H9 (cell line): Measurements from ENCODE around the gene AXIN1. TPM values are rescaled to one million over a fixed set of nuclear protein-coding genes. Genes with fewer than 3 reads are reported as not detected.

ENCODE experiments used
- DNase-seq: peaks from one replicate; pipeline ENCODE4 v3.0.0-alpha.2; 2017
- H2AFZ ChIP-seq: one replicate; pipeline ENCODE4 v1.6.1; 2013; ENCODE audit warnings: mild to moderate bottlenecking, low read length, control low read depth, moderate library complexity
- H2AK5ac ChIP-seq: 2 replicates; pipeline ENCODE4 v1.6.1; 2013; ENCODE audit warnings: low read length, control low read depth, mixed read lengths; ENCODE audit not compliant: insufficient read length
- H2BK120ac ChIP-seq: one replicate; pipeline ENCODE4 v1.6.1; 2013; ENCODE audit warnings: low read depth, mild to moderate bottlenecking, low read length, control low read depth, inconsistent platforms; ENCODE audit not compliant: poor library complexity, severe bottlenecking
- H2BK12ac ChIP-seq: 2 replicates; pipeline ENCODE4 v1.6.1; 2013; ENCODE audit warnings: low read length, control low read depth, mixed read lengths, low read depth; ENCODE audit not compliant: insufficient read length
- H2BK15ac ChIP-seq: 2 replicates; pipeline ENCODE4 v1.6.1; 2013; ENCODE audit warnings: low read depth, low read length, control low read depth
- H2BK20ac ChIP-seq: one replicate; pipeline ENCODE4 v1.6.1; 2013; ENCODE audit warnings: low read depth, mild to moderate bottlenecking, low read length, control low read depth, inconsistent platforms; ENCODE audit not compliant: poor library complexity, severe bottlenecking
- H2BK5ac ChIP-seq: 2 replicates; pipeline ENCODE4 v1.6.1; 2013; ENCODE audit warnings: low read length, control low read depth, mixed read lengths; ENCODE audit not compliant: insufficient read length
- H3K14ac ChIP-seq: 2 replicates; pipeline ENCODE4 v1.6.1; 2013; ENCODE audit warnings: low read length, control low read depth; ENCODE audit not compliant: insufficient read depth
- H3K18ac ChIP-seq: 2 replicates; pipeline ENCODE4 v1.6.1; 2013; ENCODE audit warnings: low read depth, mild to moderate bottlenecking, mixed read lengths, low read length, control low read depth; ENCODE audit not compliant: insufficient read length
- H3K23ac ChIP-seq: 2 replicates; pipeline ENCODE4 v1.6.1; 2013; ENCODE audit warnings: low read length, control low read depth, mixed read lengths, low read depth; ENCODE audit not compliant: insufficient read length
- H3K23me2 ChIP-seq: 2 replicates; pipeline ENCODE4 v1.6.1; 2013; ENCODE audit warnings: low read depth, mild to moderate bottlenecking, mixed read lengths, low read length, control low read depth; ENCODE audit not compliant: insufficient read length, poor library complexity, severe bottlenecking
- H3K27ac ChIP-seq: 2 replicates; pipeline ENCODE4 v1.5.1; 2013; ENCODE audit warnings: low read length, control low read depth, mixed read lengths, low read depth; ENCODE audit not compliant: insufficient read length
- H3K27me3 ChIP-seq: 2 replicates; pipeline ENCODE4 v1.6.1; 2013; ENCODE audit warnings: low read length, control low read depth, inconsistent platforms; ENCODE audit not compliant: insufficient read depth
- H3K4ac ChIP-seq: 2 replicates; pipeline ENCODE4 v1.6.1; 2013; ENCODE audit warnings: low read depth, mild to moderate bottlenecking, control low read depth, inconsistent platforms, low read length, moderate library complexity
- H3K4me1 ChIP-seq: 2 replicates; pipeline ENCODE4 v1.6.1; 2013; ENCODE audit warnings: low read length, control low read depth, inconsistent platforms; ENCODE audit not compliant: insufficient read depth
- H3K4me2 ChIP-seq: 2 replicates; pipeline ENCODE4 v1.6.1; 2013; ENCODE audit warnings: low read length, control low read depth, mixed read lengths; ENCODE audit not compliant: insufficient read length, insufficient read depth
- H3K56ac ChIP-seq: 2 replicates; pipeline ENCODE4 v1.6.1; 2013; ENCODE audit warnings: low read depth, mild to moderate bottlenecking, mixed read lengths, low read length, control low read depth; ENCODE audit not compliant: insufficient read length
- H3K79me1 ChIP-seq: 2 replicates; pipeline ENCODE4 v1.6.1; 2013; ENCODE audit warnings: low read depth, mild to moderate bottlenecking, moderate library complexity, low read length, control low read depth, inconsistent platforms; ENCODE audit not compliant: insufficient read depth, poor library complexity, severe bottlenecking
- H3K79me2 ChIP-seq: 2 replicates; pipeline ENCODE4 v1.6.1; 2013; ENCODE audit warnings: low read length, control low read depth, inconsistent platforms; ENCODE audit not compliant: insufficient read depth
- H3K9ac ChIP-seq: 2 replicates; pipeline ENCODE4 v1.6.1; 2013; ENCODE audit warnings: low read length, control low read depth, mixed read lengths; ENCODE audit not compliant: insufficient read length; ENCODE audit errors: extremely low read depth
- H3K9me3 ChIP-seq: one replicate; pipeline ENCODE4 v1.6.1; 2013; ENCODE audit warnings: low read depth, low read length, inconsistent platforms; ENCODE audit not compliant: control insufficient read depth
- H3T11ph ChIP-seq: one replicate; pipeline ENCODE4 v1.6.1; 2013; ENCODE audit warnings: mild to moderate bottlenecking, low read length, control low read depth, inconsistent platforms
- H4K20me1 ChIP-seq: one replicate; pipeline ENCODE4 v1.6.1; 2013; ENCODE audit not compliant: control insufficient read depth, insufficient read length, insufficient read depth
- H4K5ac ChIP-seq: 2 replicates; pipeline ENCODE4 v1.6.1; 2013; ENCODE audit warnings: low read depth, mild to moderate bottlenecking, mixed read lengths, low read length, control low read depth; ENCODE audit not compliant: insufficient read length
- H4K8ac ChIP-seq: replicated peaks from 2 replicates; pipeline ENCODE4 v1.6.1; 2013; ENCODE audit warnings: low read length, control low read depth, mixed read lengths, low read depth; ENCODE audit not compliant: insufficient read length
- H4K91ac ChIP-seq: 2 replicates; pipeline ENCODE4 v1.6.1; 2013; ENCODE audit warnings: low read depth, mild to moderate bottlenecking, moderate library complexity, mixed read lengths, low read length, control low read depth; ENCODE audit not compliant: insufficient read length
- H3K27ac Mint-ChIP-seq, 3 experiments: 2 replicates in 2 of 3; 3 replicates in 1 of 3; pipeline ENCODE4 v1.8.0; 2020 to 2021; ENCODE audit warnings: mixed read lengths in 3 of 3, mild to moderate bottlenecking in 1 of 3, moderate library complexity in 1 of 3
- H3K27me3 Mint-ChIP-seq: 2 replicates; pipeline ENCODE4 v1.8.0; 2021; ENCODE audit warnings: low read depth, mild to moderate bottlenecking, moderate library complexity, mixed read lengths
- H3K36me3 Mint-ChIP-seq, 3 experiments: 2 replicates in 2 of 3; 3 replicates in 1 of 3; pipeline ENCODE4 v1.8.0; 2020 to 2021; ENCODE audit warnings: low read depth in 3 of 3, mixed read lengths in 3 of 3; ENCODE audit not compliant: insufficient read depth in 1 of 3
- H3K4me1 Mint-ChIP-seq, 2 experiments: 2 replicates each; pipeline ENCODE4 v1.8.0; 2020; ENCODE audit warnings: mixed read lengths in 2 of 2
- H3K4me3 Mint-ChIP-seq, 2 experiments: 2 replicates in 1 of 2; 3 replicates in 1 of 2; pipeline ENCODE4 v1.8.0; 2020 to 2021; ENCODE audit warnings: mild to moderate bottlenecking in 2 of 2, mixed read lengths in 2 of 2, moderate library complexity in 1 of 2
- H3K9me3 Mint-ChIP-seq, 2 experiments: 2 replicates in 1 of 2; 3 replicates in 1 of 2; pipeline ENCODE4 v1.8.0; 2020; ENCODE audit warnings: mild to moderate bottlenecking in 2 of 2, mixed read lengths in 2 of 2, moderate library complexity in 1 of 2
- CTCF ChIP-seq: fragments of 200-600 bp; sonication (generic); conservative IDR thresholded peaks from 3 replicates; pipeline ENCODE4 v1.8.0; 2021; ENCODE audit warnings: antibody characterized with exemption, mild to moderate bottlenecking
- WGBS: extraction: QIAGEN DNeasy Blood & Tissue Kit; methylation state at CpG from one replicate; pipeline ENCODE4 v1.1.7; 2013; ENCODE audit warnings: missing lambda C conversion rate, low lambda C conversion rate, mixed read lengths; ENCODE audit not compliant: insufficient read length; ENCODE audit errors: extremely low coverage; 5-methylcytosine and 5-hydroxymethylcytosine counted together
- total RNA-seq: library from RNA; stranded (reverse); gene quantifications from 2 replicates; pipeline ENCODE4 v1.2.1, GENCODE V29; 2021

AXIN1 gene
- total RNA-seq, 1 experiment from 2014 or later = 50.9 TPM

- H3K4ac ChIP-seq = no peak overlapping the region
- no peak overlapping the region for H2BK12ac ChIP-seq
- no peaks in the 10 kb centered on the region for H3K27me3 Mint-ChIP-seq
- H3K18ac ChIP-seq = no peak overlapping the region
- no peaks in the 10 kb centered on the region for H3K27me3 ChIP-seq
- peaks cover 0 to 6% of the 10 kb centered on the region in 2 experiments; a peak in 1 of 4 replicates for H3K4me1 Mint-ChIP-seq
- peaks cover 8 to 36% (median 17%) of the 10 kb centered on the region in 3 experiments; a peak in 6 of 7 replicates for H3K36me3 Mint-ChIP-seq
- no peak overlapping the region for H3K4me3 Mint-ChIP-seq
- H2BK5ac ChIP-seq = no peak overlapping the region
- H4K20me1 ChIP-seq = no peaks in the 10 kb centered on the region
- no peak overlapping the region for H4K91ac ChIP-seq
- H3K79me2 ChIP-seq = no peaks in the 10 kb centered on the region
- H2AK5ac ChIP-seq = no peak overlapping the region
- H2AFZ ChIP-seq = no peak overlapping the region
- H3T11ph ChIP-seq = no peak overlapping the region
- H2BK120ac ChIP-seq = no peak overlapping the region
- TF ChIP-seq CTCF = no peak
- no peak overlapping the region for H4K5ac ChIP-seq
- H3K23ac ChIP-seq = no peak overlapping the region
- no peak overlapping the region for H3K27ac ChIP-seq
- H3K23me2 ChIP-seq = no peaks in the 10 kb centered on the region
- no peaks in the 10 kb centered on the region for H3K9me3 Mint-ChIP-seq
- no peaks in the 10 kb centered on the region for H3K4me1 ChIP-seq
- H3K14ac ChIP-seq = no peak overlapping the region
- no peak for DNase-seq
- no peak overlapping the region for H3K9ac ChIP-seq
- no peak overlapping the region for H2BK15ac ChIP-seq
- H3K4me2 ChIP-seq = no peak overlapping the region
- H3K27ac Mint-ChIP-seq = no peak overlapping the region
- H2BK20ac ChIP-seq = no peak overlapping the region
- H4K8ac ChIP-seq = no peak overlapping the region
- no peaks in the 10 kb centered on the region for H3K79me1 ChIP-seq
- no peaks in the 10 kb centered on the region for H3K9me3 ChIP-seq
- no CpG with 5 or more reads among the region's 14 CpGs for WGBS
- no peak overlapping the region for H3K56ac ChIP-seq
Observed at GRCh38 chr16:265002-265529, 87.5 kb downstream of the AXIN1 start.
